LNCaP clone FGC (cell line): Measurements from ENCODE around the gene UBXN10.

ENCODE experiments used
- DNase-seq: peaks from one replicate; pipeline ENCODE4 v3.0.0-alpha.2; 2011; ENCODE audit warnings: low read depth
- H3K4me3 ChIP-seq: 2 replicates; pipeline ENCODE4 v1.5.1; 2011; ENCODE audit warnings: mild to moderate bottlenecking, low read depth, low read length, control low read depth
- CTCF ChIP-seq: IDR thresholded peaks from 2 replicates; pipeline ENCODE4 v1.5.1; 2012; ENCODE audit warnings: mild to moderate bottlenecking; ENCODE audit not compliant: control insufficient read depth, insufficient read depth; ENCODE audit errors: extremely low read depth

Gene UBXN10

GRCh38 chr1:20185834-20186782, at the start of gene UBXN10, which contains the start of gene PLA2G2C:
UBXN10 (plus strand) TSS chr1:20186096; CDS start chr1:20190562, 4,466 bp downstream.
PLA2G2C (minus strand) TSS chr1:20186518; CDS start chr1:20177363, 9,155 bp downstream.
- TF ChIP-seq CTCF = no peak
- DNase-seq = no peak
- no peak within 1 kb of the TSS for H3K4me3 ChIP-seq

GRCh38 chr1:20136249-20136648, 49.6 kb upstream of the UBXN10 start:
- no peak overlapping the region for H3K4me3 ChIP-seq
- no peak for TF ChIP-seq CTCF
- no peak for DNase-seq

GRCh38 chr1:20137055-20137454, 48.8 kb upstream of the UBXN10 start:
- no peak overlapping the region for H3K4me3 ChIP-seq
- DNase-seq = peak; percentile 75
- no peak for TF ChIP-seq CTCF

GRCh38 chr1:20137604-20138003, 48.3 kb upstream of the UBXN10 start:
- DNase-seq = no peak
- no peak overlapping the region for H3K4me3 ChIP-seq
- no peak for TF ChIP-seq CTCF

- no peak overlapping the region for H3K4me3 ChIP-seq
- no peak for TF ChIP-seq CTCF
- DNase-seq = no peak
Measured at GRCh38 chr1:20138346-20138745, 47.5 kb upstream of the UBXN10 start.

- no peak within 1 kb of the TSS for H3K4me3 ChIP-seq
- TF ChIP-seq CTCF = no peak
- DNase-seq = no peak
Measured at GRCh38 chr1:20138961-20139550, 46.8 kb upstream of the UBXN10 start, which contains the start of gene PLA2G2F. PLA2G2F (plus strand) TSS chr1:20139323; CDS start chr1:20139428, 105 bp downstream.
